Measurements from ENCODE around the gene PHLDB1. TPM values are rescaled to one million over a fixed set of nuclear protein-coding genes. Genes with fewer than 3 reads are reported as not detected.

The PHLDB1 gene
- total and polyA plus RNA-seq, 4 donors, result 4.8 to 15.4 (median 6.0) TPM

DNA sequence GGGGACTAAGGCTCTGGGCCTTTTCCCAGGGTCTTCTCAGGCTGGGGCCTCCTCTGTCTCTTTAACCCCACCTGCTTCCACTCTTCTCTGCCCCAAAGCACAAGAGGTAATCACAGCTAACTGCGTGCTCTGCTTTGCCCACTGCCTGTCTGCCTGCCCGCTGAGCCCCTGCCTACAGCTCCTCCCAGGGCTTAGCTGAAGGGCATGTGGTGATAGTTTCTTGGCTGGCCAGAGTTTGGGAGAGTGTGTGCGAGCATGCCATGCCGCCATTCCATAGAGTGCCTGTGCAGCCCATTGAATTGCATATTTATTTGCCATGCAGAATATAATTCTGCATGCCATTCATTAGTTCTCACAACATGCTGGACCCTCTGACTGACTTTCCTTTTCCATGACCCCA lies 32.5 kb downstream of the PHLDB1 start:
- TF ChIP-seq FOXA1 (IDR thresholded peaks at IDR 0.05) (no peak), SP1 (IDR thresholded peaks at IDR 0.05) (no peak), NR2F2 (IDR thresholded peaks at IDR 0.05) (no peak), TAF1 (conservative IDR thresholded peaks at IDR 0.05) (no peak), HNF4G (IDR thresholded peaks at IDR 0.05) (no peak), RAD21 (IDR thresholded peaks at IDR 0.05) (no peak), HNF4A (conservative IDR thresholded peaks at IDR 0.05) (no peak)
- TF ChIP-seq, protein P1, sequence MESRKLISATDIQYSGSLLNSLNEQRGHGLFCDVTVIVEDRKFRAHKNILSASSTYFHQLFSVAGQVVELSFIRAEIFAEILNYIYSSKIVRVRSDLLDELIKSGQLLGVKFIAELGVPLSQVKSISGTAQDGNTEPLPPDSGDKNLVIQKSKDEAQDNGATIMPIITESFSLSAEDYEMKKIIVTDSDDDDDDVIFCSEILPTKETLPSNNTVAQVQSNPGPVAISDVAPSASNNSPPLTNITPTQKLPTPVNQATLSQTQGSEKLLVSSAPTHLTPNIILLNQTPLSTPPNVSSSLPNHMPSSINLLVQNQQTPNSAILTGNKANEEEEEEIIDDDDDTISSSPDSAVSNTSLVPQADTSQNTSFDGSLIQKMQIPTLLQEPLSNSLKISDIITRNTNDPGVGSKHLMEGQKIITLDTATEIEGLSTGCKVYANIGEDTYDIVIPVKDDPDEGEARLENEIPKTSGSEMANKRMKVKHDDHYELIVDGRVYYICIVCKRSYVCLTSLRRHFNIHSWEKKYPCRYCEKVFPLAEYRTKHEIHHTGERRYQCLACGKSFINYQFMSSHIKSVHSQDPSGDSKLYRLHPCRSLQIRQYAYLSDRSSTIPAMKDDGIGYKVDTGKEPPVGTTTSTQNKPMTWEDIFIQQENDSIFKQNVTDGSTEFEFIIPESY (IDR thresholded peaks at IDR 0.05), result no peak
- TF ChIP-seq, protein P2, sequence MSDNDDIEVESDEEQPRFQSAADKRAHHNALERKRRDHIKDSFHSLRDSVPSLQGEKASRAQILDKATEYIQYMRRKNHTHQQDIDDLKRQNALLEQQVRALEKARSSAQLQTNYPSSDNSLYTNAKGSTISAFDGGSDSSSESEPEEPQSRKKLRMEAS (IDR thresholded peaks at IDR 0.05), result no peak
- TF ChIP-seq, protein P3, sequence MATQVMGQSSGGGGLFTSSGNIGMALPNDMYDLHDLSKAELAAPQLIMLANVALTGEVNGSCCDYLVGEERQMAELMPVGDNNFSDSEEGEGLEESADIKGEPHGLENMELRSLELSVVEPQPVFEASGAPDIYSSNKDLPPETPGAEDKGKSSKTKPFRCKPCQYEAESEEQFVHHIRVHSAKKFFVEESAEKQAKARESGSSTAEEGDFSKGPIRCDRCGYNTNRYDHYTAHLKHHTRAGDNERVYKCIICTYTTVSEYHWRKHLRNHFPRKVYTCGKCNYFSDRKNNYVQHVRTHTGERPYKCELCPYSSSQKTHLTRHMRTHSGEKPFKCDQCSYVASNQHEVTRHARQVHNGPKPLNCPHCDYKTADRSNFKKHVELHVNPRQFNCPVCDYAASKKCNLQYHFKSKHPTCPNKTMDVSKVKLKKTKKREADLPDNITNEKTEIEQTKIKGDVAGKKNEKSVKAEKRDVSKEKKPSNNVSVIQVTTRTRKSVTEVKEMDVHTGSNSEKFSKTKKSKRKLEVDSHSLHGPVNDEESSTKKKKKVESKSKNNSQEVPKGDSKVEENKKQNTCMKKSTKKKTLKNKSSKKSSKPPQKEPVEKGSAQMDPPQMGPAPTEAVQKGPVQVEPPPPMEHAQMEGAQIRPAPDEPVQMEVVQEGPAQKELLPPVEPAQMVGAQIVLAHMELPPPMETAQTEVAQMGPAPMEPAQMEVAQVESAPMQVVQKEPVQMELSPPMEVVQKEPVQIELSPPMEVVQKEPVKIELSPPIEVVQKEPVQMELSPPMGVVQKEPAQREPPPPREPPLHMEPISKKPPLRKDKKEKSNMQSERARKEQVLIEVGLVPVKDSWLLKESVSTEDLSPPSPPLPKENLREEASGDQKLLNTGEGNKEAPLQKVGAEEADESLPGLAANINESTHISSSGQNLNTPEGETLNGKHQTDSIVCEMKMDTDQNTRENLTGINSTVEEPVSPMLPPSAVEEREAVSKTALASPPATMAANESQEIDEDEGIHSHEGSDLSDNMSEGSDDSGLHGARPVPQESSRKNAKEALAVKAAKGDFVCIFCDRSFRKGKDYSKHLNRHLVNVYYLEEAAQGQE (IDR thresholded peaks at IDR 0.05), result no peak
- H3K4me1 ChIP-seq (ENCODE audit: control insufficient read depth in 4 of 4, insufficient read depth in 4 of 4, low read length in 3 of 4), result peaks cover 0 to 7% (median 5%) of the 10 kb centered on the region in 4 donors
- no peaks in the 10 kb centered on the region for H3K27me3 ChIP-seq (ENCODE audit: control insufficient read depth in 4 of 4, insufficient read depth in 4 of 4, low read length in 3 of 4)
- H3K9me3 ChIP-seq (ENCODE audit: control insufficient read depth in 4 of 4, low read length in 3 of 4), result no peaks in the 10 kb centered on the region
- no peak overlapping the region for H3K4me3 ChIP-seq (ENCODE audit: low read depth in 1 of 3, low read length in 3 of 3)
- H3K9ac ChIP-seq (ENCODE audit: low read depth in 1 of 2, low read length in 2 of 2), result no peak overlapping the region
- peaks cover 0 to 3% (median 0%) of the 10 kb centered on the region in 4 donors for H3K36me3 ChIP-seq (ENCODE audit: control insufficient read depth in 4 of 4, insufficient read depth in 3 of 4, low read depth in 1 of 4, low read length in 3 of 4)
- DNase-seq (ENCODE audit: low spot score), result no peak
- WGBS, result 98% methylated on average over 4 of the region's 4 CpGs
- no peak overlapping the region for H3K27ac ChIP-seq (ENCODE audit: low read depth in 1 of 2, low read length in 2 of 2)

DNA sequence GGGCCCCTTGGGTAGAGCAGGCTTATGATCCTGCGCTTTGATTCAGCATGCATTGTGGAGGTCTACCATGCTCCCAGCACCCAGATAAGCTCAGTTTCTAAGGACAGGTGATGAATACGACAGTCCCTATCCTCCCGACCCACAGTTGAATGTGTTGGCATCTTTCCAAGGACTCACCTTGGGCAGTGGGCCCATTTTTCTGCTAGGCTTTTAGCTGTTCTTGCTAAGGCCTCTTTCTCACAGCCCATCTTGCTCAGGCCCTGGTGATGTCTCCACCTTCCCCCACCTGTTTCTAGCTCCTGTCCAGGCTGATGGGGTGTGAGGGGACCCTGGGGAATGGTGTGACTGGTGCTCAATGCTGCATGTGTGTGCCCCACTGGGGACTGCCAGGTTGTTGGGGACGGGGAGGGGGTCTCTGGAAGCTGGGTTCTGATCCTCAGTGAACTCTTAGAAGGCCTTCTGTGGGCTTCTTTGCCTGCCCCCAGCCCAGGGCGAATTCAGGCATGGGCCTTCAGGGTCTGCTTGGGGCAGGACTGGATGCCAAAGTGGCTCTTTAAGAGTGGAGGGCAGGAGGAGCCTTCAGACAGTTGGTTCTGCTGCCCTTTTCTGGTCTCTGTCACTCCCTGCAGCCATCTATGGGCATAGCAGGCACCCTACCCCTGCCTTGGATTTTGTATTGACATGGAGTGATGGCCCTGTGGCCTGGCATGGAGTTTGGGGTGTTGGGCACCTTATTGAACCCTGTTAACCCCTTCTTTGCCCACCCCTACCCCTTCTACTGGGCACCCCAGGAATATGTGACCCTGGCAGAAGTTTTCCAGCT lies 33.1 kb downstream of the PHLDB1 start:
- peaks cover 0 to 3% (median 0%) of the 10 kb centered on the region in 4 donors for H3K36me3 ChIP-seq (ENCODE audit: control insufficient read depth in 4 of 4, insufficient read depth in 3 of 4, low read depth in 1 of 4, low read length in 3 of 4)
- H3K27ac ChIP-seq (ENCODE audit: low read depth in 1 of 2, low read length in 2 of 2), result no peak overlapping the region
- H3K4me1 ChIP-seq (ENCODE audit: control insufficient read depth in 4 of 4, insufficient read depth in 4 of 4, low read length in 3 of 4), result peaks cover 0 to under 1% (median 0%) of the 10 kb centered on the region in 4 donors
- no peak overlapping the region for H3K4me3 ChIP-seq (ENCODE audit: low read depth in 1 of 3, low read length in 3 of 3)
- no peak overlapping the region for H3K9ac ChIP-seq (ENCODE audit: low read depth in 1 of 2, low read length in 2 of 2)
- DNase-seq (ENCODE audit: low spot score), result no peak
- H3K9me3 ChIP-seq (ENCODE audit: control insufficient read depth in 4 of 4, low read length in 3 of 4), result no peaks in the 10 kb centered on the region
- no peaks in the 10 kb centered on the region for H3K27me3 ChIP-seq (ENCODE audit: control insufficient read depth in 4 of 4, insufficient read depth in 4 of 4, low read length in 3 of 4)
- 63% methylated on average over 5 of the region's 5 CpGs for WGBS
- TF ChIP-seq, protein P2 (IDR thresholded peaks at IDR 0.05), result no peak
- no peak for TF ChIP-seq GABPA (IDR thresholded peaks at IDR 0.05 in 1 of 2, conservative IDR thresholded peaks at IDR 0.05 in 1 of 2)
- TF ChIP-seq NR2F2 (IDR thresholded peaks at IDR 0.05), result no peak
- no peak for TF ChIP-seq TAF1 (conservative IDR thresholded peaks at IDR 0.05)
- no peak for TF ChIP-seq SP1 (IDR thresholded peaks at IDR 0.05)
- TF ChIP-seq, protein P4, sequence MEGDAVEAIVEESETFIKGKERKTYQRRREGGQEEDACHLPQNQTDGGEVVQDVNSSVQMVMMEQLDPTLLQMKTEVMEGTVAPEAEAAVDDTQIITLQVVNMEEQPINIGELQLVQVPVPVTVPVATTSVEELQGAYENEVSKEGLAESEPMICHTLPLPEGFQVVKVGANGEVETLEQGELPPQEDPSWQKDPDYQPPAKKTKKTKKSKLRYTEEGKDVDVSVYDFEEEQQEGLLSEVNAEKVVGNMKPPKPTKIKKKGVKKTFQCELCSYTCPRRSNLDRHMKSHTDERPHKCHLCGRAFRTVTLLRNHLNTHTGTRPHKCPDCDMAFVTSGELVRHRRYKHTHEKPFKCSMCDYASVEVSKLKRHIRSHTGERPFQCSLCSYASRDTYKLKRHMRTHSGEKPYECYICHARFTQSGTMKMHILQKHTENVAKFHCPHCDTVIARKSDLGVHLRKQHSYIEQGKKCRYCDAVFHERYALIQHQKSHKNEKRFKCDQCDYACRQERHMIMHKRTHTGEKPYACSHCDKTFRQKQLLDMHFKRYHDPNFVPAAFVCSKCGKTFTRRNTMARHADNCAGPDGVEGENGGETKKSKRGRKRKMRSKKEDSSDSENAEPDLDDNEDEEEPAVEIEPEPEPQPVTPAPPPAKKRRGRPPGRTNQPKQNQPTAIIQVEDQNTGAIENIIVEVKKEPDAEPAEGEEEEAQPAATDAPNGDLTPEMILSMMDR (IDR thresholded peaks at IDR 0.05; ENCODE audit: low read depth, low read length, missing input control), result no peak
- TF ChIP-seq RXRA (IDR thresholded peaks at IDR 0.05), result no peak
- TF ChIP-seq FOXA1 (IDR thresholded peaks at IDR 0.05), result no peak
- TF ChIP-seq, protein P5, sequence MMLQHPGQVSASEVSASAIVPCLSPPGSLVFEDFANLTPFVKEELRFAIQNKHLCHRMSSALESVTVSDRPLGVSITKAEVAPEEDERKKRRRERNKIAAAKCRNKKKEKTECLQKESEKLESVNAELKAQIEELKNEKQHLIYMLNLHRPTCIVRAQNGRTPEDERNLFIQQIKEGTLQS (IDR thresholded peaks at IDR 0.05), result no peak
- no peak for TF ChIP-seq FOXA2 (IDR thresholded peaks at IDR 0.05)
- TF ChIP-seq YY1 (IDR thresholded peaks at IDR 0.05), result no peak
- no peak for TF ChIP-seq EGR1 (IDR thresholded peaks at IDR 0.05; ENCODE audit: low read depth in 2 of 2)
- TF ChIP-seq, protein P1 (IDR thresholded peaks at IDR 0.05), result no peak
